ENCODE measurements around the gene CROCC.
"Not testable (repeated sequence)": the region's sequence is repeated elsewhere in the genome, so short reads cannot be mapped to it uniquely, and the experiment has no call there.

CROCC gene

DNA sequence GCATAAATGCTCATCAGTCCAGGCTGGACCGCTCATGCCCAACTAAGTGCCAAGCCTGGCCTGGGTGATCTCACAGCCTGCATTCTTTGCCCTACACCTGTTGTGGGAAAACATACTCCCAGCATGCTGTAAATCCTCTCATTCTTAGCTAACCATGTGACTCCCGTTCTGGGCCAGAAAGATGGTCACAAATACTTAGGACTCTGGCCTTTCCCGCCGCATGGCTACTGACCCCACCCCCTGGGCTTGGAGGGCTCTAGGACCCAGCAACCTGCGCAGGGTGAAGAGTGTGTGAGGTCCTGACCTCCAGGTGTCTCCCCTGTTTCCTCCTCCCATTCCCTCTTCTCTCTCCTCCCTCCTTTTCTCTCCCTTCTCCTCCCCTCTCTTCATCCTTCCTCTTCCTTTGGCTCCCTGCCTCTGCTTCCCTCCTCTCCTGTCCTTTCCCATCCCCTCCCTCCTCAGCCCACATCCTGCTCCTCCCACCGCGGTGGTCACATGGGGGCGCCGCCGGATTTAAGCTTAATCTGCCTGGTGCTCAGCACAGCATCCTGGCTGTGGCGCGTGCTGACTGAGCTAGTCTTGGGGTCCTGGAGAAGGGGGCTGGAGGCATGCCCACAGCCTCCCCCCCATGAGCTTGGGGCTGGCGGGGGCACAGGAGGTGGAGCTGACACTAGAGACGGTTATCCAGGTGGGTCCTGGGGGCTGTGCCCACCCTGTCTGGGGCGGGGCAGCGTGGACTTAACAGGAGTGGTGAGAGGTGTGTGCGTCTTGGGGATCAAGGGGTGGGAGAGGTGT lies at the start of gene CROCC:
CROCC (plus strand) TSS at position 541 of the 795 bp plus-strand sequence; CDS start at position 629, 88 bp downstream.
- Histone ChIP-seq H3K27ac (no peak within 1 kb of the TSS), H3K27me3 (replicated peaks) (no peaks in the 10 kb centered on the region), H3K36me3 (replicated peaks) (no peaks in the 10 kb centered on the region), H3K4me3 (ENCODE audit: low read depth, low read length) (peak within 1 kb of the TSS; percentile 37)
- in situ Hi-C loops (cut with HindIII; ENCODE audit: low pct_ligation_motif_present, low sequenced_read_pairs): no loop called here
- DNase-seq: peak; percentile 37
- TF ChIP-seq, protein P1, sequence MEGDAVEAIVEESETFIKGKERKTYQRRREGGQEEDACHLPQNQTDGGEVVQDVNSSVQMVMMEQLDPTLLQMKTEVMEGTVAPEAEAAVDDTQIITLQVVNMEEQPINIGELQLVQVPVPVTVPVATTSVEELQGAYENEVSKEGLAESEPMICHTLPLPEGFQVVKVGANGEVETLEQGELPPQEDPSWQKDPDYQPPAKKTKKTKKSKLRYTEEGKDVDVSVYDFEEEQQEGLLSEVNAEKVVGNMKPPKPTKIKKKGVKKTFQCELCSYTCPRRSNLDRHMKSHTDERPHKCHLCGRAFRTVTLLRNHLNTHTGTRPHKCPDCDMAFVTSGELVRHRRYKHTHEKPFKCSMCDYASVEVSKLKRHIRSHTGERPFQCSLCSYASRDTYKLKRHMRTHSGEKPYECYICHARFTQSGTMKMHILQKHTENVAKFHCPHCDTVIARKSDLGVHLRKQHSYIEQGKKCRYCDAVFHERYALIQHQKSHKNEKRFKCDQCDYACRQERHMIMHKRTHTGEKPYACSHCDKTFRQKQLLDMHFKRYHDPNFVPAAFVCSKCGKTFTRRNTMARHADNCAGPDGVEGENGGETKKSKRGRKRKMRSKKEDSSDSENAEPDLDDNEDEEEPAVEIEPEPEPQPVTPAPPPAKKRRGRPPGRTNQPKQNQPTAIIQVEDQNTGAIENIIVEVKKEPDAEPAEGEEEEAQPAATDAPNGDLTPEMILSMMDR (IDR thresholded peaks at IDR 0.05; ENCODE audit: low read depth, low read length, missing control alignments): no peak

DNA sequence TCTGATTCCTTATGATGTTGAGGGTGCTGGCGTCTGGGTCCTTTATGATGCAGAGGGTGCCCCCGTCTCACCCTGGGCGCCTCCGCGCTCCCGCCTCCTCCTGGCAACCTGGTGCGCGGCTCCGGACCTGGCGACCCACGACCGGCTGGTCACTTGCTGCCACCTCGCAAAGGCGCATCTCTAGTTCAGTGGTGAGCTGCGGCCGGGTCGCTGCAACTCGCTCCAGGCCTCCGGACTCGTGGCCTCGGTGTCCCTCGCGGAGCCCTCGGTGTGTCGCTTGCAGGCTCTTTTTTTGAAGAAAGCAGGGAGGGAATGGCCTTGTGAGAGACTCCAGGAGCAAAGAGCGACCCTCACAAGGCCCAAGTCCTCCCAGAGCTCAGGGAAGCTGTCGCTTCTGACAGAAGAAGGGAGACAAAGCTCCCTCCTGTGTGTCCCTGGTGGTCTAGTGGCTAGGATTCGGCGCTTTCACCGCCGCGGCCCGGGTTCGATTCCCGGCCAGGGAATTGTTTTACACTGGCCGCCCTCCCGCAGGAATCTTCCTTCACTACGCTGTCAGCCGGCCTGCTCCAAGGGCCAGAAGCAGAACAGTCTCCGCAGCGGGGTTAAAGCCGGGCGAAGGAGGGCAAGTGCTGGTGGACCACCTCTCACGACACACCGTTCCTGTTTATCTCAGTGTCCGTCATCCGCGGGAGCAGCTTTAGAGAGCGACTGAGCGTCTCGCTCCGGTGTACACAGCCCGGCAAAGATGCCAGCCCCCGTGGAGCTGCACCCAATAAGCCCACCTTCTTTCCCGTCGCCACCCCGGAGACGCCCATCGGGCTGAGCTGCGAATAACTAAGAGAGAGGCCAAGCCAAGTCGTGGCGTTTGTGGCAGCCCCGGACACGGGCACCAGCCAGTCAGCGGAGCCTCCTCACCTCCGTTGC lies 49.3 kb upstream of the CROCC start:
- H3K36me3 ChIP-seq (replicated peaks); H3K27me3 ChIP-seq (replicated peaks); in situ Hi-C loops (cut with HindIII; ENCODE audit: low pct_ligation_motif_present, low sequenced_read_pairs); H3K27ac ChIP-seq: not testable (repeated sequence)
- peak overlapping the region; percentile 47 for H3K4me3 ChIP-seq (ENCODE audit: low read depth, low read length)
- peak; percentile 98 for DNase-seq

- H3K27me3 ChIP-seq (replicated peaks); in situ Hi-C loops (cut with HindIII; ENCODE audit: low pct_ligation_motif_present, low sequenced_read_pairs); H3K36me3 ChIP-seq (replicated peaks); H3K27ac ChIP-seq; H3K4me3 ChIP-seq (ENCODE audit: low read depth, low read length): not testable (repeated sequence)
- DNase-seq: peak; percentile 9
Observed at GRCh38 chr1:16873076-16873879, 48.5 kb upstream of the CROCC start.

GRCh38 chr1:16874968-16875765 lies 46.6 kb upstream of the CROCC start:
- not testable (repeated sequence) for H3K4me3 ChIP-seq (ENCODE audit: low read depth, low read length)

GRCh38 chr1:16881742-16882141 lies 40.0 kb upstream of the CROCC start:
- H3K27ac ChIP-seq; H3K4me3 ChIP-seq (ENCODE audit: low read depth, low read length); H3K27me3 ChIP-seq (replicated peaks); H3K36me3 ChIP-seq (replicated peaks); DNase-seq; in situ Hi-C loops (cut with HindIII; ENCODE audit: low pct_ligation_motif_present, low sequenced_read_pairs): not testable (repeated sequence)

More at GRCh38 chr1:16874968-16875765, 46.6 kb upstream of the CROCC start:
- H3K27ac ChIP-seq; DNase-seq; in situ Hi-C loops (cut with HindIII; ENCODE audit: low pct_ligation_motif_present, low sequenced_read_pairs); H3K36me3 ChIP-seq (replicated peaks); H3K27me3 ChIP-seq (replicated peaks): not testable (repeated sequence)

DNA sequence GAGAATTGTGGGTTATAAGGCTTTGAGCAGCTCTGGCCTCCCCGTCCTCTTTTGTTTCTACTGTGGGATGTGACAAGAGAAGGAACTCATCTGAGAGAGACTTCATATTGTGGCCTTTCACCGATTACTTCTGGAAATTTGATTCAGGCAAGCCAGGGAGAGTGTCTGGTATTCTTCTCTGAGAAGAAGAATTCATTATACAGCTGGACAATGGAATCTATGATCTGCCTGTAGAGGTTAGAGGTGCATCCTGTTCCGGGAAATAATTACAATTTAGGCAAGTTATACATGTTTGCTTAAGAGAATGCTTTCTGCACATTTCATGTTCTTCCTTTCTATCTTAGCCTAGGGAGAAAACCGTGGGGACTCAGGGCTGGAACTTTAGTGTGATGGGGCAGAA lies 38.7 kb upstream of the CROCC start:
- Histone ChIP-seq H3K27ac (no peak overlapping the region), H3K4me3 (ENCODE audit: low read depth, low read length) (no peak overlapping the region), H3K27me3 (replicated peaks) (peaks cover 5% of the 10 kb centered on the region), H3K36me3 (replicated peaks) (no peaks in the 10 kb centered on the region)
- TF ChIP-seq, protein P1 (IDR thresholded peaks at IDR 0.05; ENCODE audit: low read depth, low read length, missing control alignments): no peak
- in situ Hi-C loops (cut with HindIII; ENCODE audit: low pct_ligation_motif_present, low sequenced_read_pairs): no loop called here
- no peak for DNase-seq

- DNase-seq; H3K27me3 ChIP-seq (replicated peaks); in situ Hi-C loops (cut with HindIII; ENCODE audit: low pct_ligation_motif_present, low sequenced_read_pairs); H3K4me3 ChIP-seq (ENCODE audit: low read depth, low read length); H3K36me3 ChIP-seq (replicated peaks); H3K27ac ChIP-seq: not testable (repeated sequence)
Observed at GRCh38 chr1:16884487-16884886, 37.2 kb upstream of the CROCC start.

Measured in brain microvascular endothelial cell (primary cell).